Naive B cell (primary cell): ENCODE results near the gene UNC5C. TPM values are rescaled to one million over a fixed set of nuclear protein-coding genes. Genes with fewer than 3 reads are reported as not detected.

ENCODE experiments used
- ATAC-seq, 2 donors: fragments of 150-1000 bp; cut with Tn5 transposase; 2 replicates each; pipeline ENCODE4 v1.10.0; 2021; ENCODE audit warnings: low read depth in 2 of 2, mild to moderate bottlenecking in 2 of 2, moderate library complexity in 2 of 2
- DNase-seq: peaks from one replicate; pipeline ENCODE4 v3.0.0; 2022
- H3K27ac Mint-ChIP-seq, 6 donors: one replicate each; pipeline ENCODE4 v1.8.0; 2020 to 2022; ENCODE audit warnings: mild to moderate bottlenecking in 6 of 6, mixed read lengths in 6 of 6, moderate library complexity in 5 of 6, inconsistent platforms in 2 of 6
- H3K27me3 Mint-ChIP-seq, 3 donors: one replicate each; pipeline ENCODE4 v1.8.0; 2021 to 2022; ENCODE audit warnings: mixed read lengths in 3 of 3, mild to moderate bottlenecking in 1 of 3
- H3K36me3 Mint-ChIP-seq, 2 donors: one replicate each; pipeline ENCODE4 v1.8.0; 2020 to 2022; ENCODE audit warnings: mixed read lengths in 2 of 2, inconsistent platforms in 1 of 2, mild to moderate bottlenecking in 1 of 2
- H3K4me1 Mint-ChIP-seq, 3 donors: one replicate each; pipeline ENCODE4 v1.8.0; 2020 to 2022; ENCODE audit warnings: mixed read lengths in 3 of 3, inconsistent platforms in 1 of 3, mild to moderate bottlenecking in 1 of 3, moderate library complexity in 1 of 3
- H3K4me3 Mint-ChIP-seq, 8 donors: one replicate each; pipeline ENCODE4 v1.8.0; 2020 to 2022; ENCODE audit warnings: mild to moderate bottlenecking in 8 of 8, mixed read lengths in 8 of 8, moderate library complexity in 8 of 8, inconsistent platforms in 2 of 8
- H3K9me3 Mint-ChIP-seq, 7 donors: one replicate each; pipeline ENCODE4 v1.8.0; 2020 to 2022; ENCODE audit warnings: mixed read lengths in 7 of 7, mild to moderate bottlenecking in 5 of 7, inconsistent platforms in 2 of 7, moderate library complexity in 1 of 7
- polyA plus RNA-seq, 6 donors: library from polyadenylated mRNA; unstranded; fragments of 300-500 nt; fragmentation: Illumina TruSeq; gene quantifications; one replicate each; pipeline ENCODE4 v1.2.3, GENCODE V29; 2021; ENCODE audit warnings: low read depth in 6 of 6

The UNC5C gene
- polyA plus RNA-seq, 6 donors from 2014 or later, result not detected

GRCh38 chr4:95524729-95525128 lies 24.0 kb downstream of the UNC5C start:
- no peaks in the 10 kb centered on the region for H3K27me3 Mint-ChIP-seq

GRCh38 chr4:95524184-95524583 lies 24.6 kb downstream of the UNC5C start:
- DNase-seq (no peak), ATAC-seq (no peak)
- peaks cover 0 to 5% (median 0%) of the 10 kb centered on the region in 7 donors for H3K9me3 Mint-ChIP-seq
- H3K4me1 Mint-ChIP-seq, result peaks cover 0 to 5% (median 0%) of the 10 kb centered on the region in 3 donors
- H3K27me3 Mint-ChIP-seq, result no peaks in the 10 kb centered on the region
- no peak overlapping the region for H3K27ac Mint-ChIP-seq
- H3K4me3 Mint-ChIP-seq, result no peak overlapping the region
- no peaks in the 10 kb centered on the region for H3K36me3 Mint-ChIP-seq

More at GRCh38 chr4:95524729-95525128, 24.0 kb downstream of the UNC5C start:
- Mint-ChIP-seq H3K4me3 (no peak overlapping the region), H3K36me3 (no peaks in the 10 kb centered on the region), H3K27ac (no peak overlapping the region), H3K4me1 (peaks cover 0 to 5% (median 0%) of the 10 kb centered on the region in 3 donors), H3K9me3 (peaks cover 0 to 4% (median 0%) of the 10 kb centered on the region in 7 donors)
- ATAC-seq (no peak), DNase-seq (no peak)

GRCh38 chr4:95522682-95523530 lies 25.9 kb downstream of the UNC5C start:
- peaks cover 0 to 5% (median 0%) of the 10 kb centered on the region in 7 donors for H3K9me3 Mint-ChIP-seq
- ATAC-seq (no peak), DNase-seq (no peak)
- H3K27me3 Mint-ChIP-seq, result no peaks in the 10 kb centered on the region
- H3K4me3 Mint-ChIP-seq, result no peak overlapping the region
- peaks cover 0 to 5% (median 0%) of the 10 kb centered on the region in 3 donors for H3K4me1 Mint-ChIP-seq
- H3K36me3 Mint-ChIP-seq, result no peaks in the 10 kb centered on the region
- H3K27ac Mint-ChIP-seq, result no peak overlapping the region

- Mint-ChIP-seq H3K36me3 (no peaks in the 10 kb centered on the region), H3K27me3 (no peaks in the 10 kb centered on the region), H3K4me3 (no peak overlapping the region), H3K9me3 (peaks cover 0 to 5% (median 0%) of the 10 kb centered on the region in 7 donors), H3K27ac (no peak overlapping the region), H3K4me1 (no peaks in the 10 kb centered on the region)
- ATAC-seq (no peak), DNase-seq (no peak)
Observed at GRCh38 chr4:95517576-95518345, 31.0 kb downstream of the UNC5C start.

GRCh38 chr4:95516528-95517017 lies 32.2 kb downstream of the UNC5C start:
- H3K36me3 Mint-ChIP-seq, result no peaks in the 10 kb centered on the region
- H3K4me3 Mint-ChIP-seq, result no peak overlapping the region
- peak overlapping the region in 1 of 6 donors; percentile 22 for H3K27ac Mint-ChIP-seq
- DNase-seq (no peak), ATAC-seq (no peak)
- peaks cover 0 to 5% (median 0%) of the 10 kb centered on the region in 7 donors for H3K9me3 Mint-ChIP-seq
- no peaks in the 10 kb centered on the region for H3K4me1 Mint-ChIP-seq
- H3K27me3 Mint-ChIP-seq, result no peaks in the 10 kb centered on the region

GRCh38 chr4:95515589-95515988 lies 33.2 kb downstream of the UNC5C start:
- Mint-ChIP-seq H3K9me3 (peaks cover 0 to 3% (median 0%) of the 10 kb centered on the region in 7 donors), H3K36me3 (no peaks in the 10 kb centered on the region), H3K4me3 (no peak overlapping the region), H3K27me3 (no peaks in the 10 kb centered on the region), H3K27ac (no peak overlapping the region), H3K4me1 (no peaks in the 10 kb centered on the region)
- no peak for ATAC-seq
- no peak for DNase-seq

- no peak for ATAC-seq
- Mint-ChIP-seq H3K9me3 (no peaks in the 10 kb centered on the region), H3K36me3 (no peaks in the 10 kb centered on the region), H3K27me3 (peaks cover 0 to under 1% (median 0%) of the 10 kb centered on the region in 3 donors), H3K4me1 (no peaks in the 10 kb centered on the region), H3K27ac (no peak overlapping the region), H3K4me3 (no peak overlapping the region)
- no peak for DNase-seq
Observed at GRCh38 chr4:95513022-95513421, 35.8 kb downstream of the UNC5C start.

GRCh38 chr4:95511477-95511876 lies 37.3 kb downstream of the UNC5C start:
- Mint-ChIP-seq H3K4me3 (no peak overlapping the region), H3K36me3 (no peaks in the 10 kb centered on the region), H3K4me1 (no peaks in the 10 kb centered on the region), H3K27ac (no peak overlapping the region), H3K9me3 (peaks cover 0 to 4% (median 0%) of the 10 kb centered on the region in 7 donors), H3K27me3 (peaks cover 0 to 7% (median 0%) of the 10 kb centered on the region in 3 donors)
- no peak for ATAC-seq
- no peak for DNase-seq

GRCh38 chr4:95510877-95511276 lies 37.9 kb downstream of the UNC5C start:
- H3K4me1 Mint-ChIP-seq, result no peaks in the 10 kb centered on the region
- no peak for DNase-seq
- H3K27me3 Mint-ChIP-seq, result peaks cover 0 to 7% (median 0%) of the 10 kb centered on the region in 3 donors
- no peak overlapping the region for H3K4me3 Mint-ChIP-seq
- H3K27ac Mint-ChIP-seq, result no peak overlapping the region
- no peaks in the 10 kb centered on the region for H3K36me3 Mint-ChIP-seq
- peaks cover 0 to 4% (median 0%) of the 10 kb centered on the region in 7 donors for H3K9me3 Mint-ChIP-seq
- ATAC-seq, result no peak

- peaks cover 0 to 4% (median 0%) of the 10 kb centered on the region in 7 donors for H3K9me3 Mint-ChIP-seq
- no peak overlapping the region for H3K4me3 Mint-ChIP-seq
- H3K4me1 Mint-ChIP-seq, result no peaks in the 10 kb centered on the region
- no peaks in the 10 kb centered on the region for H3K36me3 Mint-ChIP-seq
- no peak overlapping the region for H3K27ac Mint-ChIP-seq
- H3K27me3 Mint-ChIP-seq, result peaks cover 0 to 7% (median 0%) of the 10 kb centered on the region in 3 donors
- DNase-seq (no peak), ATAC-seq (no peak)
Observed at GRCh38 chr4:95510145-95510544, 38.6 kb downstream of the UNC5C start.

GRCh38 chr4:95508421-95508820 lies 40.4 kb downstream of the UNC5C start:
- ATAC-seq (no peak), DNase-seq (no peak)
- Mint-ChIP-seq H3K4me3 (no peak overlapping the region), H3K36me3 (no peaks in the 10 kb centered on the region), H3K9me3 (peaks cover 0 to 4% (median 0%) of the 10 kb centered on the region in 7 donors), H3K4me1 (no peaks in the 10 kb centered on the region), H3K27me3 (peaks cover 0 to 7% (median 0%) of the 10 kb centered on the region in 3 donors), H3K27ac (no peak overlapping the region)

GRCh38 chr4:95507561-95507960 lies 41.2 kb downstream of the UNC5C start:
- DNase-seq, result no peak
- no peaks in the 10 kb centered on the region for H3K4me1 Mint-ChIP-seq
- no peak overlapping the region for H3K4me3 Mint-ChIP-seq
- H3K27ac Mint-ChIP-seq, result no peak overlapping the region
- H3K9me3 Mint-ChIP-seq, result peaks cover 0 to 4% (median 0%) of the 10 kb centered on the region in 7 donors
- peaks cover 0 to 7% (median 0%) of the 10 kb centered on the region in 3 donors for H3K27me3 Mint-ChIP-seq
- H3K36me3 Mint-ChIP-seq, result no peaks in the 10 kb centered on the region
- ATAC-seq, result no peak

GRCh38 chr4:95507147-95507546 lies 41.6 kb downstream of the UNC5C start:
- DNase-seq (no peak), ATAC-seq (no peak)
- H3K36me3 Mint-ChIP-seq, result no peaks in the 10 kb centered on the region
- no peak overlapping the region for H3K27ac Mint-ChIP-seq
- peaks cover 0 to 7% (median 0%) of the 10 kb centered on the region in 3 donors for H3K27me3 Mint-ChIP-seq
- no peaks in the 10 kb centered on the region for H3K4me1 Mint-ChIP-seq
- H3K9me3 Mint-ChIP-seq, result peaks cover 0 to 4% (median 0%) of the 10 kb centered on the region in 7 donors
- no peak overlapping the region for H3K4me3 Mint-ChIP-seq
